ENCODE data around the gene PITPNM2. TPM values are rescaled to one million over a fixed set of nuclear protein-coding genes. Genes with fewer than 3 reads are reported as not detected.
"Not testable (repeated sequence)": the region's sequence is repeated elsewhere in the genome, so short reads cannot be mapped to it uniquely, and the experiment has no call there.

PITPNM2 gene
- total RNA-seq, 2 experiments from 2014 or later = 19.0 to 21.8 TPM

DNA sequence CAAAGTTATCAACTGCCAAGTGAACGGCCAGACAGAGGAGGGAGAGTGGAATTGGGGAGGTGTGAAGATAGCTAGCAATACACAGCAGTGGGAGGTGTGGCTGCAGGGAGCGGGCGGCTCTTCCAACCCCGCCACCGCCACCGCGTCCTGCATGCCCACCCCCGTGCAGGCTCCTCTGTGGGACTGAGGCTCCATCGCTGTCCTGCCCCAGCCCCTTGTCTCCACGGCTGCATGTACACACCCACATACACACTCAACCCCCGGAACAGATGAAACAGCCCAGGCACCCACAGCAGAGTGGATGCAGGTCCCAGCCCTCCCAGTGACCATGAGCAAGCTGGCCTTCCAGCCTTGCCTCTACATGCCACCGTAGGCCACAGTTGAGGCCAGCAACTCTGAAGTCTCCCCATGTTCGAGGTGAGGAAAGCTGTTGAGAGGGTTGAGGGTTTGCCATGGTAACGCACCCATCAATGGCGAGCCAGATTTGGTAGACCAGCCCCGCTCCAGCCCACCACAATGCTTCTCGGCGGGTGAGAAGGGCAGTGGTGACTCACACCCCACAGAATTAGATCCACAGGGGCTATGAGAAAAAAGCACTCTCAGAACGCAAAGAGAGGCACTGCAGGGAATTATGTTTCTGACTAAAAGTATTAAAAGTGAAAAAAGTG, 39.3 kb downstream of the PITPNM2 start:
- Mint-ChIP-seq H3K27ac (peak overlapping the region; percentile 41), H3K4me1 (peaks cover 58% of the 10 kb centered on the region)

DNA sequence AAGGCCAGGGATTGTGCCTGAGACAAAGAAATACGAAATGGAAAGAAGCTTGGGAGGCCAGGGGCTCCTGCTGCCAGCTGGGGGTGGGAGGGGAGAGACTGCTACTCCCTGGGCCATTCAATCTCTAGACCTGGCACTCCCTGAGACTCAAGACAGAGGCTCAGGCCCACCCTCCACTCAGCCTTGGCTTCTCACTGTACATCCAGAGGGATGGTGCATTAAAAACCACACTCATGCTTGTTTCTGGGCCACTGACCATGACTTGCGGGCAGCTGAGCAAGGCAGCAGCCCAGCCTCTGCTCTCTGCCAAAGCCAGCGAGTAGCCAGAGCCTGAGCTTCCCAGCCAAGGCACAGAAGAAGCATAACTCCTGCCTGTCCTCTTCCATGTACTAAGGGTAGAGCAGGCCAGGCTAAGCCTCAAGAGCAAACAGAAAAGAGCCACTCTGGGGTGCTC, 41.5 kb downstream of the PITPNM2 start:
- Mint-ChIP-seq H3K27ac (peak overlapping the region; percentile 54), H3K4me1 (peaks cover 59% of the 10 kb centered on the region), H3K9me3 (no peaks in the 10 kb centered on the region), H3K36me3 (ENCODE audit: low read depth) (peaks cover 39% of the 10 kb centered on the region), H3K27me3 (no peaks in the 10 kb centered on the region), H3K4me3 (no peak overlapping the region)
- ChIA-PET POLR2A (no interaction called here), CTCF (interaction anchor here (0.5 to 5.4 kb wide), 9 partner anchors 9 to 1476 kb away, joined by 3 to 32 read pairs (median 4); no protein-coding TSS in a partner anchor)
- no peak for DNase-seq

More for the DNA sequence above, 39.3 kb downstream of the PITPNM2 start:
- Mint-ChIP-seq H3K4me3 (no peak overlapping the region), H3K27me3 (no peaks in the 10 kb centered on the region), H3K36me3 (ENCODE audit: low read depth) (peaks cover 21% of the 10 kb centered on the region), H3K9me3 (no peaks in the 10 kb centered on the region)
- ChIA-PET CTCF (interaction anchor here (1.6 to 5.4 kb wide), 2 partner anchors 10 to 24 kb away, joined by 3 to 32 read pairs; no protein-coding TSS in a partner anchor), POLR2A (no interaction called here)
- no peak for DNase-seq

- POLR2A ChIA-PET = no interaction called here
- CTCF ChIA-PET = interaction anchor here (0.6 to 5.4 kb wide), 6 partner anchors 10 to 24 kb away, joined by 3 to 32 read pairs (median 4); no protein-coding TSS in a partner anchor
- no peaks in the 10 kb centered on the region for H3K9me3 Mint-ChIP-seq
Measured at GRCh38 chr12:123108682-123109066, 42.2 kb downstream of the PITPNM2 start.

GRCh38 chr12:123107926-123108681, 42.8 kb downstream of the PITPNM2 start:
- Mint-ChIP-seq H3K27me3 (no peaks in the 10 kb centered on the region), H3K4me3 (no peak overlapping the region), H3K9me3 (no peaks in the 10 kb centered on the region), H3K36me3 (ENCODE audit: low read depth) (peaks cover 44% of the 10 kb centered on the region), H3K27ac (peak overlapping the region; percentile 98), H3K4me1 (peaks cover 61% of the 10 kb centered on the region)
- ChIA-PET CTCF (interaction anchor here (0.6 to 5.4 kb wide), 7 partner anchors 11 to 83 kb away, joined by 3 to 32 read pairs (median 4); no protein-coding TSS in a partner anchor), POLR2A (no interaction called here)
- DNase-seq = no peak

More at GRCh38 chr12:123108682-123109066, 42.2 kb downstream of the PITPNM2 start:
- H3K27me3 Mint-ChIP-seq = no peaks in the 10 kb centered on the region
- DNase-seq = no peak
- no peak overlapping the region for H3K4me3 Mint-ChIP-seq
- peaks cover 60% of the 10 kb centered on the region for H3K4me1 Mint-ChIP-seq
- peaks cover 42% of the 10 kb centered on the region for H3K36me3 Mint-ChIP-seq (ENCODE audit: low read depth)
- peak overlapping the region; percentile 98 for H3K27ac Mint-ChIP-seq

DNA sequence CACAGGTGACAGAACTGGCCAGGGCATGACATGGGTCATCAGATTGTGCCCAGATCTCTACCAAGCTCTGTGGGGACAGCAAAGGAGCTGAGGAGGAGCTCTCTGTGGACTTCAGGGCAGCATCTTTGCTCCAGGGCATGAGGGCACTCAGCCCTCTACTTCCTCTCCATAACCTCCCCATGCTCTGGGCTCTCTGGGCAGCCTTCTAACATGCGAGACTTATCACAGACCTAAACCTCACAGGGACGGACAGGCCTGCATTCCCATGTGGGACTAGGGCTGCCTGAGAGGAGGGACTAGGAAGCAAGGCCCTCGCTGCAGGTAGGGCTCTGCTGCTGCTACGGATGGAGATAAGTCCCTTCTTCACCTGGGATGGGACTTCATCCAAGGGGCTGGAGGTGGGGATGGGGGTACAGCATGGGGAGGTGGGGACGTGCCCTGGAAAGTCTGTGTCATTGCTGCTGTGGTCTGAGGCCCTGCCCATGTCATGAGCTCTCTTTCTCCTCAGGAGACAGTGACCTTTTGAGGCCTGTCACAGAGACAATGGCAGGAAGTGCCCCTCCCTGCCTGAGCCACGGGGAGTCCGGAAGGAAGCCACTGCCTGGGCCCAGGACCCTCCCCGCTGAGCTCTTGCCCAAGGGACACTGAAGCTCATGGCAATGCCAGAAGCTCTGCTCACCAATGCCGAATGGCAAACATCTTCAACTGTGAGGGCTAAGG, 44.1 kb downstream of the PITPNM2 start:
- H3K27me3 Mint-ChIP-seq = no peaks in the 10 kb centered on the region
- CTCF ChIA-PET = interaction anchor here (0.6 to 5.4 kb wide), 14 partner anchors 9 to 459 kb away, joined by 3 to 32 read pairs (median 4); partner anchors contain the start of gene PITPNM2
- H3K27ac Mint-ChIP-seq = peak overlapping the region; percentile 98
- DNase-seq = peak; percentile 79
- peak overlapping the region; percentile 58 for H3K4me3 Mint-ChIP-seq
- H3K36me3 Mint-ChIP-seq (ENCODE audit: low read depth) = peaks cover 44% of the 10 kb centered on the region
- peaks cover 70% of the 10 kb centered on the region for H3K4me1 Mint-ChIP-seq
- POLR2A ChIA-PET = interaction anchor here (0.6 to 1.0 kb wide), 2 partner anchors 26 to 30 kb away, joined by 4 to 7 read pairs; no protein-coding TSS in a partner anchor
- no peaks in the 10 kb centered on the region for H3K9me3 Mint-ChIP-seq

DNA sequence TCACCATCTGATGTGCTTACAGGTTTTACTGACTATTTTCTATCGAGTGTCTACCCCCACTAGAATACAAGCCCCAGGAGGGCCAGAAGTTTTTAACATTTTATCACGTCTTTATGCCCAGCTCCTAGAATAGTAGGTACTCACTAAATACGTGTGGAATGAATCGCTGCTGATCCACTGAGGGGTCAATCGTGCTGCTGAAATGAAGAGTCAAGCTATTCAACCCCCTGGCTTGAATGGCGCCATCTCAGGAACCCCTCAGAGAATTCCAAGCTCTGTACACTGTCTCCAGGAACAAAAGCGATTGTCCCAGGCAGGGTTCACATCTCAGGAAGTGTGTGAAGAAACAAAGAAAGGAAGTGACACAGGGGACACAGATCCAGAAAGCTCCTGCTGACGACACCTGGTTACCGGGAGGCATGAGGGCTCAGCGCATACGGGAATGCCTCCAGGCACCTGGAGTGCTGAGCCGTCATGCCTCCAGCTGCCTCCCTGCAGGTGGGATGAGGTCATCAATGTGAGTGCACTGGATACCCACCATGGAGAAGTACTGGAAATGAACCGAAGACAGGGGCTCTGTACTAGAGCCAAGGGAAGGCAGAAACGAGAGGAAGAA, 45.6 kb downstream of the PITPNM2 start:
- DNase-seq = no peak
- ChIA-PET CTCF (interaction anchor here (1.0 to 1.9 kb wide), 4 partner anchors 9 to 15 kb away, joined by 3 to 6 read pairs (median 4); no protein-coding TSS in a partner anchor), POLR2A (no interaction called here)
- Mint-ChIP-seq H3K4me3 (no peak overlapping the region), H3K4me1 (peaks cover 64% of the 10 kb centered on the region), H3K9me3 (no peaks in the 10 kb centered on the region), H3K27ac (peak overlapping the region; percentile 98), H3K36me3 (ENCODE audit: low read depth) (peaks cover 44% of the 10 kb centered on the region), H3K27me3 (no peaks in the 10 kb centered on the region)

DNA sequence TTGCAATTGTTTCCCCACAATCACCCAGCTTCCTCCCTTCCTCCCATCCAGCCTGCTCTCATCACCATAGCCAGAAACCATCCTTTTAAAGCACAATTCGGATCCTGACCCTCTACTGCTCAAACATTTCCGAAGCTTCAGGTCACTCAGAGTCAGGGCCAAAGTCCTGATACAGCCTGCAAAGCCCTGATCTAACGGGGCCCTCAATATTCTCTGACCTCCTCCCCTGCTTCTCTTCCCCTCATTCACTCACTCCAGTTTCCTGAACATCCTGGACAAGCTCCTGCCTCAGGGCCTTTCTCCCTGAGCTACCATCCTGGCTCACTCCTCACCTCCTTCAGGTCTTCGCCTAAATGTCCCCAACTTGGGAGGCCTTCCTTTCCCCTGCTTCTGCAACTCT, 46.1 kb downstream of the PITPNM2 start:
- CTCF ChIA-PET = interaction anchor here (0.7 to 1.9 kb wide), 5 partner anchors 8 to 45 kb away, joined by 3 to 6 read pairs (median 3); no protein-coding TSS in a partner anchor
- DNase-seq = no peak
- Mint-ChIP-seq H3K9me3 (no peaks in the 10 kb centered on the region), H3K27ac (peak overlapping the region; percentile 98), H3K4me3 (no peak overlapping the region), H3K4me1 (peaks cover 63% of the 10 kb centered on the region), H3K27me3 (no peaks in the 10 kb centered on the region), H3K36me3 (ENCODE audit: low read depth) (peaks cover 44% of the 10 kb centered on the region)
- POLR2A ChIA-PET = no interaction called here

DNA sequence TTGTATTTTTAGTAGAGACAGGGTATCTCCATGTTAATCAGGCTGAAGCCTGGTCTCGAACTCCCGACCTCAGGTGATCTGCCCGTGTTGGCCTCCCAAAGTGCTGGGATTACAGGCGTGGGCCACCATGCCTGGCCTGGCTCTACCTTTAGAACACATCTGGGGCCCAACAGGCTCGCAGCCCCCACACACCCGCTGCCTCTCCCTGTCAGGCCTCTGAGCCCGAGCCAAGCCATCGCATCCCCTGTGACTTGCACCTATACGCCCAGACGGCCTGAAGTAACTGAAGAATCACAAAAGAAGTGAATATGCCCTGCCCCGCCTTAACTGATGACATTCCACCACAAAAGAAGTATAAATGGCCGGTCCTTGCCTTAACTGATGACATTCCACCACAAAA, 46.8 kb downstream of the PITPNM2 start:
- CTCF ChIA-PET = interaction anchor here (0.7 to 1.9 kb wide), 4 partner anchors 14 to 181 kb away, joined by 3 to 6 read pairs (median 4); no protein-coding TSS in a partner anchor
- H3K36me3 Mint-ChIP-seq (ENCODE audit: low read depth) = peaks cover 43% of the 10 kb centered on the region
- DNase-seq, H3K9me3 Mint-ChIP-seq, POLR2A ChIA-PET, H3K27me3 Mint-ChIP-seq, H3K4me3 Mint-ChIP-seq: not testable (repeated sequence)
- H3K27ac Mint-ChIP-seq = peak overlapping the region; percentile 67
- peaks cover 62% of the 10 kb centered on the region for H3K4me1 Mint-ChIP-seq

DNA sequence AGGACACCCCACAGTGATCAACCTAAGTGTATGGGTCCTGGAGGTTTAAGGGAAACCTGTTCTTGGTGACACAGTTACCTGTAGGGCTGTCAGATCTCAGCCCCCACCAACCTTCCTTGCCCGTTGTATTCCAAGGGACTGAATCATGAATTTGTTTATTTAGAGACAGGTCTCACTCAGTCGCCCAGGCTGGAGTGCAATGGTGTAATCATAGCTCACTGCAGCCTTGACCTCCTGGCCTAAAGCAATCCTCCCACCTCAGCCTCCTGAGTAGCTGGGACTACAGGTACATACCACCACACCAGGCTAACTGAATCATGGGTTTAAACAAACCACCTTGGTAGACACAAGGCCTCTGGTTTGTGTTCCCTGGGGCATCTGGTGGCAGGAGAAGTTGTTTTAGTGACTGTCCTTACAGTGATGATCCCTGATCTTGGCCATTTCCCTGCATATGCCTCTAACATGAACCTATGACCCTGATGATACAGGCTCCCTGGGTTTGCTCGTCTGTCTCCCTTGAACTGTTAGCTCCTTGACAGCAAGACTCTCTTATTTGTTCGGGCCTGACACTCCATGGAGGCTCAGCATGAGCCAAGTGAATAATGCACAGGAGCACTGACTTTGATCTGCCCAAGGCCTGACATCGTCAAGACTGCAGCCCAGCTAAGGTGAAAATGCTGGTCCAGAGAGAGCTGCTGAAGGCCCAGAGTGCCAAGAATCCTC, 47.9 kb downstream of the PITPNM2 start:
- Mint-ChIP-seq H3K36me3 (ENCODE audit: low read depth) (peaks cover 36% of the 10 kb centered on the region), H3K27me3 (no peaks in the 10 kb centered on the region), H3K9me3 (no peaks in the 10 kb centered on the region), H3K27ac (peak overlapping the region; percentile 52), H3K4me3 (no peak overlapping the region), H3K4me1 (peaks cover 55% of the 10 kb centered on the region)
- no peak for DNase-seq
- ChIA-PET CTCF (interaction anchor here (0.6 to 1.5 kb wide), 3 partner anchors 11 to 606 kb away, joined by 3 to 4 read pairs (median 4); no protein-coding TSS in a partner anchor), POLR2A (no interaction called here)

GRCh38 chr12:123102366-123102765, 48.5 kb downstream of the PITPNM2 start:
- no peaks in the 10 kb centered on the region for H3K27me3 Mint-ChIP-seq
- H3K27ac Mint-ChIP-seq = peak overlapping the region; percentile 52
- DNase-seq = peak; percentile 41
- H3K9me3 Mint-ChIP-seq = no peaks in the 10 kb centered on the region
- H3K4me1 Mint-ChIP-seq = peaks cover 49% of the 10 kb centered on the region
- ChIA-PET POLR2A (no interaction called here), CTCF (interaction anchor here (0.6 to 1.5 kb wide), 4 partner anchors 11 to 607 kb away, joined by 3 to 4 read pairs (median 4); no protein-coding TSS in a partner anchor)
- H3K4me3 Mint-ChIP-seq = no peak overlapping the region
- peaks cover 30% of the 10 kb centered on the region for H3K36me3 Mint-ChIP-seq (ENCODE audit: low read depth)

- Mint-ChIP-seq H3K27ac (no peak overlapping the region), H3K9me3 (no peaks in the 10 kb centered on the region), H3K4me3 (no peak overlapping the region), H3K4me1 (peaks cover 41% of the 10 kb centered on the region), H3K36me3 (ENCODE audit: low read depth) (peaks cover 23% of the 10 kb centered on the region), H3K27me3 (no peaks in the 10 kb centered on the region)
- CTCF ChIA-PET = interaction anchor here (1.2 kb wide), 1 partner anchor 24 kb away, joined by 3 read pairs; no protein-coding TSS in a partner anchor
- POLR2A ChIA-PET = no interaction called here
- DNase-seq = no peak
Measured at GRCh38 chr12:123101526-123101925, 49.4 kb downstream of the PITPNM2 start.

Data from activated CD4-positive, alpha-beta T cell treated with anti-CD3 and anti-CD28 coated beads, Interleukin-2, amount 10 ng/mL, durations not matched to agents 7 days and 5 days (primary cell).